Liver (tissue), 9 donors: ENCODE results near the gene IREB2. TPM values are rescaled to one million over a fixed set of nuclear protein-coding genes. Genes with fewer than 3 reads are reported as not detected.

Experiments used
- DNase-seq: peaks from one replicate; pipeline ENCODE4 v3.0.0-alpha.2; 2017; ENCODE audit warnings: low spot score
- H3K27ac ChIP-seq, 2 donors: one replicate each; pipeline ENCODE4 v1.7.0; 2013; ENCODE audit warnings: inconsistent platforms in 2 of 2, low read length in 2 of 2, control low read depth in 1 of 2, low read depth in 1 of 2, mild to moderate bottlenecking in 1 of 2
- H3K27me3 ChIP-seq, 4 donors: one replicate each; pipeline versions ENCODE4 v1.6.1 to v1.7.0; 2013; ENCODE audit warnings: low read length in 3 of 4, inconsistent platforms in 1 of 4, mild to moderate bottlenecking in 1 of 4, moderate library complexity in 1 of 4; ENCODE audit not compliant: control insufficient read depth in 4 of 4, insufficient read depth in 4 of 4
- H3K36me3 ChIP-seq, 4 donors: one replicate each; pipeline versions ENCODE4 v1.6.1 to v1.7.0; 2013; ENCODE audit warnings: low read length in 3 of 4, mild to moderate bottlenecking in 3 of 4, low read depth in 1 of 4, moderate library complexity in 1 of 4; ENCODE audit not compliant: control insufficient read depth in 4 of 4, insufficient read depth in 3 of 4
- H3K4me1 ChIP-seq, 4 donors: one replicate each; pipeline versions ENCODE4 v1.6.1 to v1.7.0; 2013; ENCODE audit warnings: low read length in 3 of 4, mild to moderate bottlenecking in 3 of 4, moderate library complexity in 1 of 4; ENCODE audit not compliant: control insufficient read depth in 4 of 4, insufficient read depth in 4 of 4
- H3K4me3 ChIP-seq, 3 donors: one replicate each; pipeline versions ENCODE4 v1.6.1 to v1.7.0; 2013; ENCODE audit warnings: low read length in 3 of 3, control low read depth in 1 of 3, low read depth in 1 of 3, mild to moderate bottlenecking in 1 of 3
- H3K9ac ChIP-seq, 2 donors: one replicate each; pipeline ENCODE4 v1.7.0; 2013; ENCODE audit warnings: low read length in 2 of 2, mild to moderate bottlenecking in 2 of 2, moderate library complexity in 2 of 2, control low read depth in 1 of 2, low read depth in 1 of 2
- H3K9me3 ChIP-seq, 4 donors: one replicate each; pipeline versions ENCODE4 v1.6.1 to v1.7.0; 2013; ENCODE audit warnings: low read length in 3 of 4; ENCODE audit not compliant: control insufficient read depth in 4 of 4
- ATF3 ChIP-seq: IDR thresholded peaks from 2 replicates; pipeline ENCODE4 v1.6.1; 2016; ENCODE audit warnings: antibody characterized with exemption
- CTCF ChIP-seq: fragments of 150-350 bp; IDR thresholded peaks from 2 replicates; pipeline ENCODE4 v1.5.1; 2017; ENCODE audit warnings: improper control_type of control experiment, low read depth, low read length; ENCODE audit not compliant: missing input control
- EGR1 ChIP-seq, 2 donors: IDR thresholded peaks; 2 replicates each; pipeline ENCODE4 v1.6.1; 2016 to 2018; ENCODE audit warnings: antibody characterized with exemption in 2 of 2, low read depth in 2 of 2
- FOXA1 ChIP-seq: IDR thresholded peaks from 2 replicates; pipeline ENCODE4 v1.6.1; 2016; ENCODE audit warnings: antibody characterized with exemption
- FOXA2 ChIP-seq: IDR thresholded peaks from 2 replicates; pipeline ENCODE4 v1.6.1; 2016; ENCODE audit warnings: antibody characterized with exemption
- GABPA ChIP-seq, 2 donors: IDR thresholded peaks in 1 of 2; conservative IDR thresholded peaks in 1 of 2; 2 replicates each; pipeline ENCODE4 v1.6.1; 2016; ENCODE audit warnings: antibody characterized with exemption in 2 of 2, mild to moderate bottlenecking in 1 of 2, moderate library complexity in 1 of 2
- HNF4A ChIP-seq, 2 donors: conservative IDR thresholded peaks; 2 replicates each; pipeline ENCODE4 v1.6.1; 2016; ENCODE audit warnings: antibody characterized with exemption in 2 of 2, mild to moderate bottlenecking in 2 of 2
- HNF4G ChIP-seq: IDR thresholded peaks from 2 replicates; pipeline ENCODE4 v1.6.1; 2016; ENCODE audit warnings: antibody characterized with exemption
- JUND ChIP-seq, 2 donors: IDR thresholded peaks; 2 replicates each; pipeline ENCODE4 v1.6.1; 2016; ENCODE audit warnings: antibody characterized with exemption in 2 of 2
- MAX ChIP-seq: IDR thresholded peaks from 2 replicates; pipeline ENCODE4 v1.6.1; 2016; ENCODE audit warnings: antibody characterized with exemption
- NR2F2 ChIP-seq: IDR thresholded peaks from 2 replicates; pipeline ENCODE4 v1.6.1; 2016; ENCODE audit warnings: antibody characterized with exemption
- RAD21 ChIP-seq, 2 donors: IDR thresholded peaks; 2 replicates each; pipeline ENCODE4 v1.6.1; 2016; ENCODE audit warnings: antibody characterized with exemption in 2 of 2, mild to moderate bottlenecking in 2 of 2
- REST ChIP-seq: IDR thresholded peaks from 2 replicates; pipeline ENCODE4 v1.6.1; 2016; ENCODE audit warnings: antibody characterized with exemption, mild to moderate bottlenecking
- RXRA ChIP-seq, 2 donors: IDR thresholded peaks; 2 replicates each; pipeline ENCODE4 v1.6.1; 2017 to 2018; ENCODE audit warnings: antibody characterized with exemption in 2 of 2, mild to moderate bottlenecking in 1 of 2
- SP1 ChIP-seq: IDR thresholded peaks from 2 replicates; pipeline ENCODE4 v1.6.1; 2018; ENCODE audit warnings: antibody characterized with exemption, mild to moderate bottlenecking
- TAF1 ChIP-seq: conservative IDR thresholded peaks from 2 replicates; pipeline ENCODE4 v1.6.1; 2016; ENCODE audit warnings: antibody characterized with exemption, mild to moderate bottlenecking
- YY1 ChIP-seq: IDR thresholded peaks from 2 replicates; pipeline ENCODE4 v1.6.1; 2016; ENCODE audit warnings: antibody characterized with exemption, mild to moderate bottlenecking
- ZBTB33 ChIP-seq: IDR thresholded peaks from 2 replicates; pipeline ENCODE4 v1.6.1; 2016; ENCODE audit warnings: antibody characterized with exemption
- WGBS: extraction: QIAGEN DNeasy Blood & Tissue Kit; methylation state at CpG from one replicate; pipeline ENCODE4 v1.1.7; 2013; 5-methylcytosine and 5-hydroxymethylcytosine counted together
- polyA plus RNA-seq, 2 donors: library from polyadenylated mRNA; stranded (reverse) in 1 of 2; unstranded in 1 of 2; fragments of 200-250 nt in 1 of 2; fragments of >200 nt in 1 of 2; fragmentation: Nextera tagmentation in 1 of 2; extraction: Ambion mirVana in 1 of 2; gene quantifications; one replicate each; pipeline versions ENCODE4 v1.2.1 to v1.2.3, GENCODE V29; 2013 to 2015
- total RNA-seq, 2 donors: library from RNA; depleted of rRNA; stranded (reverse); fragments of >200 nt; gene quantifications; one replicate each; pipeline ENCODE4 v1.2.3, GENCODE V29; 2014
- donor health status: healthy.
- donor health status: healthy.
- donor health status: healthy.
- donor health status: healthy.
- donor health status: healthy.

Gene IREB2
- total and polyA plus RNA-seq, 4 donors: 7.0 to 51.4 (median 17.0) TPM

- Histone ChIP-seq H3K9ac (no peak overlapping the region), H3K36me3 (no peaks in the 10 kb centered on the region), H3K9me3 (no peaks in the 10 kb centered on the region), H3K4me3 (no peak overlapping the region), H3K27me3 (no peaks in the 10 kb centered on the region), H3K27ac (no peak overlapping the region), H3K4me1 (peaks cover 0 to 3% (median 0%) of the 10 kb centered on the region in 4 donors)
- TF ChIP-seq RXRA (IDR thresholded peaks at IDR 0.05) (no peak), RAD21 (IDR thresholded peaks at IDR 0.05) (no peak), NR2F2 (no peak), ATF3 (no peak), YY1 (no peak), EGR1 (IDR thresholded peaks at IDR 0.05; ENCODE audit: low read depth in 2 of 2) (no peak), HNF4G (no peak), ZBTB33 (no peak)
- WGBS: 98% methylated on average over 5 of the region's 5 CpGs
- no peak for DNase-seq
Measured at GRCh38 chr15:78524230-78524629, 86.2 kb downstream of the IREB2 start.

- Histone ChIP-seq H3K4me3 (no peak overlapping the region), H3K9me3 (no peaks in the 10 kb centered on the region), H3K36me3 (no peaks in the 10 kb centered on the region), H3K4me1 (peaks cover 0 to 3% (median 0%) of the 10 kb centered on the region in 4 donors), H3K27ac (no peak overlapping the region), H3K27me3 (no peaks in the 10 kb centered on the region), H3K9ac (no peak overlapping the region)
- no peak for TF ChIP-seq CTCF
- no peak for TF ChIP-seq RAD21 (IDR thresholded peaks at IDR 0.05)
- no peak for TF ChIP-seq GABPA (IDR thresholded peaks at IDR 0.05 in 1 of 2, conservative IDR thresholded peaks at IDR 0.05 in 1 of 2)
- no peak for TF ChIP-seq REST
- no peak for TF ChIP-seq ZBTB33
- TF ChIP-seq HNF4G: no peak
- no peak for TF ChIP-seq SP1
- TF ChIP-seq JUND (IDR thresholded peaks at IDR 0.05): no peak
- TF ChIP-seq NR2F2: no peak
- no peak for TF ChIP-seq ATF3
- no peak for TF ChIP-seq RXRA (IDR thresholded peaks at IDR 0.05)
- no peak for TF ChIP-seq MAX
- TF ChIP-seq FOXA2: no peak
- TF ChIP-seq FOXA1: no peak
- TF ChIP-seq YY1: no peak
- TF ChIP-seq HNF4A (conservative IDR thresholded peaks at IDR 0.05): no peak
- no peak for TF ChIP-seq EGR1 (IDR thresholded peaks at IDR 0.05; ENCODE audit: low read depth in 2 of 2)
- no peak for TF ChIP-seq TAF1
- 93% methylated on average over 5 of the region's 5 CpGs for WGBS
- no peak for DNase-seq
Measured at GRCh38 chr15:78527325-78527724, 89.3 kb downstream of the IREB2 start.
